Activated gamma-delta T cell treated with anti-CD3 and anti-CD28 coated beads, Interleukin-2, amount 50 U/mL, for 16 hours (primary cell): ENCODE data around the gene RNASEH2A.

Experiments used
- DNase-seq: peaks from one replicate; pipeline ENCODE4 v3.0.0-alpha.2; 2020; ENCODE audit warnings: low read depth

Gene RNASEH2A

GRCh38 chr19:12783291-12783848 is 23.0 kb upstream of the RNASEH2A start:
- no peak for DNase-seq

- DNase-seq, result no peak
These were observed 22.5 kb upstream of the RNASEH2A start for GRCh38 chr19:12783849-12784393.

GRCh38 chr19:12784394-12784870 is 22.0 kb upstream of the RNASEH2A start:
- no peak for DNase-seq

GRCh38 chr19:12784871-12785430 is 21.4 kb upstream of the RNASEH2A start:
- no peak for DNase-seq

- no peak for DNase-seq
These were observed 20.9 kb upstream of the RNASEH2A start for GRCh38 chr19:12785431-12786031.

- no peak for DNase-seq
These were observed 20.1 kb upstream of the RNASEH2A start for GRCh38 chr19:12786141-12786870.

- no peak for DNase-seq
These were observed 19.4 kb upstream of the RNASEH2A start for GRCh38 chr19:12786952-12787351.

GRCh38 chr19:12787458-12787857 is 18.9 kb upstream of the RNASEH2A start:
- DNase-seq, result no peak

GRCh38 chr19:12788042-12788681 is 18.2 kb upstream of the RNASEH2A start:
- DNase-seq, result no peak

GRCh38 chr19:12788682-12789097 is 17.7 kb upstream of the RNASEH2A start:
- DNase-seq, result no peak

- no peak for DNase-seq
These were observed 17.1 kb upstream of the RNASEH2A start for GRCh38 chr19:12789098-12789903.

- DNase-seq, result peak; percentile 89
These were observed 16.3 kb upstream of the RNASEH2A start for GRCh38 chr19:12789904-12790619.

- DNase-seq, result no peak
These were observed 15.6 kb upstream of the RNASEH2A start for GRCh38 chr19:12790628-12791344.

GRCh38 chr19:12791345-12792050 is 14.9 kb upstream of the RNASEH2A start, which contains the start of gene JUNB:
JUNB (plus strand) TSS chr19:12791486; CDS start chr19:12791772, 286 bp downstream.
- peak; percentile 93 for DNase-seq

GRCh38 chr19:12792051-12792852 is 14.1 kb upstream of the RNASEH2A start:
- DNase-seq, result peak; percentile 57

GRCh38 chr19:12792853-12793289 is 13.5 kb upstream of the RNASEH2A start:
- no peak for DNase-seq

GRCh38 chr19:12793290-12794195 is 12.8 kb upstream of the RNASEH2A start:
- DNase-seq, result peak; percentile 87
